NCI-H1092 (cell line): ENCODE measurements around the gene PNPLA3.

Experiments used
- DNase-seq: peaks from one replicate; lab custom pipeline; 2025; lab: John Stamatoyannopoulos, UW

PNPLA3 gene

GRCh38 chr22:43924877-43925276 lies 1.3 kb downstream of the PNPLA3 start:
- no peak for DNase-seq

GRCh38 chr22:43925433-43926348 lies 2.1 kb downstream of the PNPLA3 start:
- no peak for DNase-seq

- DNase-seq, result no peak
Measured at GRCh38 chr22:43926349-43926710, 2.7 kb downstream of the PNPLA3 start.

DNA sequence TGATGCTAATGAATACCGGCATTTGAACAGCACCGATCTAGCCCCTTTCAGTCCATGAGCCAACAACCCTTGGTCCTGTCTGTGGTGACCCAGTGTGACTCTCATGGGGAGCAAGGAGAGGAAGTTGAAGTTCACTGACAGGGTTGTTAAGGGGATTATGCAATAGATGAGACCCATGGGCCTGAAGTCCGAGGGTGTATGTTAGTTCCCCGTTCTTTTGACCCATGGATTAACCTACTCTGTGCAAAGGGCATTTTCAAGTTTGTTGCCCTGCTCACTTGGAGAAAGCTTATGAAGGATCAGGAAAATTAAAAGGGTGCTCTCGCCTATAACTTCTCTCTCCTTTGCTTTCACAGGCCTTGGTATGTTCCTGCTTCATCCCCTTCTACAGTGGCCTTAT lies 4.9 kb downstream of the PNPLA3 start:
- DNase-seq, result no peak

DNA sequence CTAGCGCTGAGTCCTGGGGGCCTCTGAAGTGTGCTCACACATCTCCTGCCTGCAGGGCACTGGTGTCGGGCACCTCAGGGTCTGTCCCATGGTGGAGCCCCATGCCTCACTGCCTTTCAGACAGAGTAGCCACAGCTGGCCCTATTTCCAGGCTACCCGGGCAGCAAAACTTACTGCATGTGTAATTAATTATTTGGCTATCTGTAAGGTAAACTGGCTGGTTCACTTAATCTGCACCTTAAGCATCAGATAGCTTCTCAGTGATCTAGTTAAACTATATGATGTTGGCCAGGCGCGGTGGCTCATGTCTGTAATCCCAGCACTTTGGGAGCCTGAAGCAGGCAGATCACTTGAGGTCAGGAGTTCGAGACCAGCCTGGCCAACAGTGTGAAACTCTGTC lies 5.3 kb downstream of the PNPLA3 start:
- DNase-seq, result no peak

DNA sequence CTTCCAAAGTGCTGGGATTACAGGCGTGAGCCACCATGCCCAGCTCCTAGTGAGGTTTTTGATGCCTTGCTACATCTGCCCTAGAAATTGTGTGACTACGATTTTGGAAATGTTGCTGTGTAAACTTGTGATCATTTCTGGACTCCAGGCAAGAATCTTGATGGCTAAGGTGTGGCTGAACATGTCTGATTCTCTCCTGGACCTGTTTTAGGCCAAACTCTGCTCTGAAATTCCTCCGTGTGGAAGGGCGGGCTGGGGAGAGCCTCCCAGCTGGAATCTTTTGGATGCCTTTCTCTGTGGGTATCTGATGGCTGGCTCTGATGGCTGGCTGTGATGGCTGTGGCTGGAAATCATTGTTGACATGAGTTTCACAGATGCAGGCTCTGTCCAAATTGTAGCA lies 8.2 kb downstream of the PNPLA3 start:
- no peak for DNase-seq

GRCh38 chr22:43941449-43941848 lies 17.8 kb downstream of the PNPLA3 start:
- DNase-seq, result no peak

DNA sequence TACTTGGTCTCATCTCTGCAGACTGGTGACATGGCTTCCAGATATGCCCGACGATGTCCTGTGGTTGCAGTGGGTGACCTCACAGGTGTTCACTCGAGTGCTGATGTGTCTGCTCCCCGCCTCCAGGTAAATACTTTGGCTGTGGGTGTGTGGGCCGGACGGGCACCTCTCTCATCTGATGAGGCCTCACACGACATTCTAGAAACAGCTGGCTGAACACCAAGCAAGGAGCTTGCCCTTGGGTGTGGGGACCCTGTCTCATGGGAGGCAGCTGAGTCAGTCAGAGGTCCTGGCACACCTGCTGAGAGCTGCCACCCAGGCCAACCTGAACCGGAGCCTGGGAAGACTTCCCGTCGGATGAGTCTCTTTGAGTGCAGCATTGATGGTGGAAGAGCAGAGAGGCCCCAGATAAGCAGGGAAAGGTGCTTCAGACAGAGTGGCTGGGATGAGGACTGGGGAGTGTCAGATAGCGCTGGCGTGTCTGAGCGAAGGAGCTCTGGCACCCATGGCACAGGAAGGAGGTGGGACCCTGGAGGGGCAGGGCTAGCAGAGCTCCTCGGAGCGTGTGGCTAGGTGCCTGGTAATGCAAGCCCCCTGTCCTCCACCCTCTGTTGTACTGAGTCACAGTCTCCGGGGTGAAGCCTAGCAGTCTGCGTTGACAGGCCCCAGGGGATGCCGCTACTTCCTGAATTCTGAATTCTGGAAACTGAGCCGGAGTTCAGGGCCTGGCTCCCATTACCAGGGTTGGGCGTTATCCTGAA lies 21.2 kb downstream of the PNPLA3 start:
- DNase-seq, result no peak

- DNase-seq, result no peak
Measured at GRCh38 chr22:43945632-43946383, 22.2 kb downstream of the PNPLA3 start.

GRCh38 chr22:43946384-43946667 lies 22.7 kb downstream of the PNPLA3 start:
- DNase-seq, result no peak

GRCh38 chr22:43948836-43949406 lies 25.3 kb downstream of the PNPLA3 start:
- no peak for DNase-seq

- no peak for DNase-seq
Measured at GRCh38 chr22:43951391-43951790, 27.8 kb downstream of the PNPLA3 start.

DNA sequence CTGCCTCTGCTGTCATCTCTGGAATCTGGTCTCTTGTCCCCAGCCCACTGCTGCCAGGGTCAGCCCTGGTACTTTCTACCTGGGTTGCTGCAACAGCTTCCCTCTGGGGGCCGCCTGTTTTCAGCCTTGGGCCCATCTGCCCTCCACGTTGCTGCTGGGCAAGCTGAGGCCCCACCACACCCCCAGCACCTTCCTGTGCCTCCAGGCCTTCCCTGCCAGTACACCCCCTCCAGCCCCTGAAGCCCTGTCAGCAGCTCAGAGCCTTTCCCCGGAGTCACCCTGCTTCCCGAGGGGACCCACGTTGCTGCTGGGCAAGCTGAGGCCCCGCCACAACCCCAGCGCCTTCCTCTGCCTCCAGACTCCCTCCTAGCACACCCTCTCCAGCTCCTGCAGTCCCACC lies 28.4 kb downstream of the PNPLA3 start:
- DNase-seq, result no peak

- DNase-seq, result no peak
Measured at GRCh38 chr22:43953988-43954785, 30.6 kb downstream of the PNPLA3 start.

DNA sequence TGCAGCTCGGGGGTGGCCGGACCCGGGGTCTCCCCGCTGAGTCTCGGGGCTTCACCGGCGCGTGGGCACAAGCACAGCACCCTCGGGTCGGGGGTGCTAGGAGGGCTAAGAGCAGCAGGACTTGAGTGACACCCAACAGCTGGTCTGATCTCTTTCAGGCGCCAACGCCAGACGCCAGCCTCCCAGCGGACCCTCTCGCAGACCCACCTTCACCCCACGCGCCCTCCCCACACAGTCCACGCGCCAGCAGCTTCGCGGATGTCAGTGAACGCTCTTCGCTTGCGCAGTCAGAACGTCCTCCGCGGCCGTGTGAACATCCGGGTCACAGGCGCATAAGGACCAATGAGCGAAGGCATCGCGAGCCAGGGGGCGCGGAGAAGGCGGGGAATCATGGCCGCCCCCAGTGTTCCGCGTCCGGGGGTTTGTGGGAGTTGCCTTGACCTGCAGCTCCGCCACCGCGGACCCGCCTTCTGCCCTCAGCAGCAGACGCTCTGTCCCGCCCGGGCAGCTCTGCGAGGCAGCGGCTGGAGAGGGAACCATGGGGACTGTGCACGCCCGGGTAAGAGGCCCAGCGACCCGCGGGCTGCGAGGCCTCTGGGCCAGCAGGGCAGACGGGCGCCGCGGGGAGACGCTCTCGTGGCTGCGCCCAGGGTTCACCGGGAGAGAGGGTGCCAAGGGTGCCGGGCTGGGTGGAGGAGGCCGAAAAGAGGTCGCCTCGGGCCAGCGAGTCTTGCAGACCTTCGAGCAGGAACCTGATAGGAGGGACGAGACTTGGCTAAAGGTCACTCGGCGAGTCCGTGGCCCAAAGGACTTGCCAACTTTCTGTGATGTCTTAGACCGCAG lies 31.7 kb downstream of the PNPLA3 start, which contains the start of gene SAMM50:
TSS of gene SAMM50 (plus strand) at position 403 of the 843 bp plus-strand sequence. CDS start at position 539, 136 bp downstream.
- peak; percentile 51 for DNase-seq

DNA sequence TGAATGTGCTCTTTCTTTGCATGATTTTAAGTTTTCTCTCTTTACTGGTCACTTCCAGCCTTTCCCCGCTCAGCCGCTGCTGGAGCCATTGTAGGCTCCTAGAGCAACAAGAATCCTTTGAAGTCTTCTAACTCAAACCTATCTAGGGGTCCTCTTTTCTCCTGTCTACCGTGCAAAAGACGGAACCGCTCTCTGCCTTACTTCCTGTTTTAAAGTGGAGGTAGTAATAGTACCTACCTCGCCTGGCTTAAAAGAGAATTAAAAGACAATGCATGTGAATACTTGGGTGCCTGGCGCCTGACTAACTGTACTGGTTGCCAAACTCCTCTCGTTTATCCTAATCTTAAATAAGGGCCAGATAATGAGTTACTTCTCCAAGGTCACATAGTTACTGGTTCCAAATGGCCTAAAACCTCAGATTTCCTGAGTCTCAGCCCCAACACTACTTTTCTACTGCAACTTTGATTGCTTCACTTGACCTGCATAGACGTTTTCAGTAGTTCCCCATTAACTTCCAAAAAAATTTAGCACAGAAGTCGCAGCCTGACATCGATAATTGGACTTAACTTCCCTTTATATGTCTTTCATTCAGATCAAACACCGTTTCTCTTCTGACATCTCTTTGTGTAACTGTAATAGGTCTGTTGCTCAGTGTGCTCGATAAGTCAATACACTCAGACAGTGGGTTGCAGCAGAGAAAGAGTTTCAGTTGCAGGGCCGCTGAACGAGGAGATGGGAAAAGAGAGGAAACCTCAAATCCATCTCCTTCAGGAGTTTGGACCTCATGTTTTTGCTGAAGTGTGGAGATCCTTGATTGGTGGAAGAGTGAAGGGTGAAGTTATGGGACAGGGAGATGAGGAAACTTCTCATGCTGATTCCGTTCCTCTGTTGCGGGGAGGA lies 32.5 kb downstream of the PNPLA3 start:
- DNase-seq, result no peak

- DNase-seq, result no peak
Measured at GRCh38 chr22:43956805-43957463, 33.3 kb downstream of the PNPLA3 start.

- no peak for DNase-seq
Measured at GRCh38 chr22:43957871-43958270, 34.3 kb downstream of the PNPLA3 start.

DNA sequence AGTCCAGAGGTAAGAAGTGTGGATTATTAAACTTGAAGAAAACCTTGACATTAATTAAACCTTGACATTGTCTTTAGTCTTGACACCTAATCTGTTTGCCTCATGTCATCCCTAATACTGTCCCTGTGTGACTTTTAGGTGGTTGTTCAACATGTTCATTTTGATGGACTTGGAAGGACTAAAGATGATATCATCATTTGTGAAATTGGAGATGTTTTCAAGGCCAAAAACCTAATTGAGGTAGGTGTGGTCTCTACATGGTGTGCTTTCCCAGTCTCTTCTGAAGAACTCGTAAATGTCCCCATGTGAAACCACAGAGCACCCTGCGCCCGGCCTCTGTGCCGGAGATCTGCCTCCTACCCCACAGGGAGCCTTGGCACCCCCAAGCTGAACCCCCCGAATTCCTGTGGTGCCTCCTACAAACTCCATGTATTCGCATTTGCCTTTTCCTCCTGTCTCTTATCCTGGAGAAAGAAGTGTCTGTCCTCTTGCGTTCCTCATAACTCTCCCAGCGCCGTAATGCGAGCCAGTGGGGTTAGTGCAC lies 40.8 kb downstream of the PNPLA3 start:
- DNase-seq, result no peak
